WTC11 (cell line): ENCODE results near the gene SRPX. TPM values are rescaled to one million over a fixed set of nuclear protein-coding genes. Genes with fewer than 3 reads are reported as not detected.

Source experiments
- ATAC-seq: fragments of 200-7000 bp; cut with Tn5 transposase; 2 replicates; pipeline ENCODE4 v1.10.0; 2021; ENCODE audit warnings: mild to moderate bottlenecking, moderate library complexity
- CTCF ChIA-PET: fragments of 300-600 bp; sonication (Branson Sonifier 250); formaldehyde crosslinking; loops from one replicate; lab custom pipeline; 2021; ENCODE audit warnings: antibody characterized with exemption; lab: Charles Lee
- POLR2A ChIA-PET: fragments of 350-600 bp; sonication (Branson Sonifier 250); formaldehyde crosslinking; loops from one replicate; lab custom pipeline; 2021; ENCODE audit warnings: antibody characterized with exemption; lab: Charles Lee
- DNase-seq: peaks from one replicate; pipeline ENCODE4 v3.0.0; 2021; ENCODE audit warnings: low spot score
- H3K27ac Mint-ChIP-seq: 2 replicates; pipeline ENCODE4 v1.8.0; 2021; ENCODE audit warnings: mixed read lengths
- H3K27me3 Mint-ChIP-seq: 2 replicates; pipeline ENCODE4 v1.8.0; 2021; ENCODE audit warnings: low read depth, mild to moderate bottlenecking, moderate library complexity, mixed read lengths
- H3K36me3 Mint-ChIP-seq: 2 replicates; pipeline ENCODE4 v1.8.0; 2021; ENCODE audit warnings: mixed read lengths
- H3K4me1 Mint-ChIP-seq: 2 replicates; pipeline ENCODE4 v1.8.0; 2022; ENCODE audit warnings: mixed read lengths
- H3K4me3 Mint-ChIP-seq: 2 replicates; pipeline ENCODE4 v1.8.0; 2021; ENCODE audit warnings: mild to moderate bottlenecking, moderate library complexity, mixed read lengths
- H3K9me3 Mint-ChIP-seq: 2 replicates; pipeline ENCODE4 v1.8.0; 2021; ENCODE audit warnings: mixed read lengths
- CBFB ChIP-seq: sonication (generic); formaldehyde crosslinking; IDR thresholded peaks from 2 replicates; pipeline ENCODE4 v1.8.1; 2022; ENCODE audit warnings: mild to moderate bottlenecking, low read depth, missing genetic modification reagents
- FOXJ3 ChIP-seq: sonication (generic); formaldehyde crosslinking; IDR thresholded peaks from 2 replicates; pipeline ENCODE4 v1.9.0; 2021; ENCODE audit warnings: missing genetic modification reagents, mild to moderate bottlenecking, borderline replicate concordance
- MYBL2 ChIP-seq: sonication (generic); formaldehyde crosslinking; IDR thresholded peaks from 2 replicates; pipeline ENCODE4 v1.8.1; 2023; ENCODE audit warnings: mild to moderate bottlenecking, moderate library complexity, missing genetic modification reagents
- NFE2L1 ChIP-seq: sonication (generic); formaldehyde crosslinking; IDR thresholded peaks from 2 replicates; pipeline ENCODE4 v1.8.1; 2023; ENCODE audit warnings: missing genetic modification reagents
- NR3C1 ChIP-seq: sonication (generic); formaldehyde crosslinking; conservative IDR thresholded peaks from 2 replicates; pipeline ENCODE4 v1.8.1; 2023; ENCODE audit warnings: low read depth, mild to moderate bottlenecking, missing genetic modification reagents
- PRDM15 ChIP-seq: sonication (generic); formaldehyde crosslinking; IDR thresholded peaks from 2 replicates; pipeline ENCODE4 v1.8.0; 2022; ENCODE audit warnings: missing genetic modification reagents
- SMAD3 ChIP-seq: sonication (generic); formaldehyde crosslinking; IDR thresholded peaks from 2 replicates; pipeline ENCODE4 v1.8.0; 2022; ENCODE audit warnings: missing genetic modification reagents, mild to moderate bottlenecking, borderline replicate concordance
- STAT6 ChIP-seq: sonication (generic); formaldehyde crosslinking; conservative IDR thresholded peaks from 2 replicates; pipeline ENCODE4 v1.8.1; 2023; ENCODE audit warnings: mild to moderate bottlenecking, low read depth, missing genetic modification reagents, moderate library complexity
- ZNF317 ChIP-seq: sonication (generic); formaldehyde crosslinking; IDR thresholded peaks from 2 replicates; pipeline ENCODE4 v1.8.1; 2023; ENCODE audit warnings: low read depth, mild to moderate bottlenecking, moderate library complexity, missing genetic modification reagents, borderline replicate concordance
- ZNF396 ChIP-seq: fragments of 250-450 bp; sonication (Bioruptor Pico); IDR thresholded peaks from 2 replicates; pipeline ENCODE4 v1.8.0; 2021; ENCODE audit warnings: mild to moderate bottlenecking, moderate library complexity, borderline replicate concordance
- ZNF671 ChIP-seq: fragments of 250-450 bp; sonication (Bioruptor Pico); IDR thresholded peaks from 2 replicates; pipeline ENCODE4 v1.8.0; 2021; ENCODE audit warnings: mild to moderate bottlenecking
- total RNA-seq: library from RNA; stranded (reverse); gene quantifications from 3 replicates; pipeline ENCODE4 v1.2.3, GENCODE V29; 2021
- TF ChIP-seq, protein P1 (sequence below): sonication (generic); formaldehyde crosslinking; IDR thresholded peaks from 2 replicates; pipeline ENCODE4 v1.8.0; 2023; ENCODE audit warnings: missing genetic modification reagents, mild to moderate bottlenecking, borderline replicate concordance
- TF ChIP-seq, protein P2 (sequence below): sonication (generic); formaldehyde crosslinking; IDR thresholded peaks from 2 replicates; pipeline ENCODE4 v1.8.1; 2022; ENCODE audit warnings: low read depth, mild to moderate bottlenecking, moderate library complexity, missing genetic modification reagents, borderline replicate concordance
- TF ChIP-seq, protein P3 (sequence below): sonication (generic); formaldehyde crosslinking; IDR thresholded peaks from 2 replicates; pipeline ENCODE4 v1.8.1; 2023; ENCODE audit warnings: mild to moderate bottlenecking, missing genetic modification reagents, moderate library complexity
- TF ChIP-seq, protein P4 (sequence below): sonication (generic); formaldehyde crosslinking; IDR thresholded peaks from 2 replicates; pipeline ENCODE4 v1.8.0; 2022; ENCODE audit warnings: mild to moderate bottlenecking, missing genetic modification reagents
- TF ChIP-seq, protein P5 (sequence below): sonication (generic); formaldehyde crosslinking; conservative IDR thresholded peaks from 2 replicates; pipeline ENCODE4 v1.8.1; 2022; ENCODE audit warnings: mild to moderate bottlenecking, missing genetic modification reagents
- TF ChIP-seq, protein P6 (sequence below): fragments of 250-450 bp; sonication (Bioruptor Pico); IDR thresholded peaks from 2 replicates; pipeline ENCODE4 v1.9.0; 2021; ENCODE audit warnings: mild to moderate bottlenecking

Gene SRPX
- total RNA-seq, 1 experiment from 2014 or later, result 7.7 TPM

- DNase-seq (no peak), ATAC-seq (no peak)
- TF ChIP-seq, protein P1, sequence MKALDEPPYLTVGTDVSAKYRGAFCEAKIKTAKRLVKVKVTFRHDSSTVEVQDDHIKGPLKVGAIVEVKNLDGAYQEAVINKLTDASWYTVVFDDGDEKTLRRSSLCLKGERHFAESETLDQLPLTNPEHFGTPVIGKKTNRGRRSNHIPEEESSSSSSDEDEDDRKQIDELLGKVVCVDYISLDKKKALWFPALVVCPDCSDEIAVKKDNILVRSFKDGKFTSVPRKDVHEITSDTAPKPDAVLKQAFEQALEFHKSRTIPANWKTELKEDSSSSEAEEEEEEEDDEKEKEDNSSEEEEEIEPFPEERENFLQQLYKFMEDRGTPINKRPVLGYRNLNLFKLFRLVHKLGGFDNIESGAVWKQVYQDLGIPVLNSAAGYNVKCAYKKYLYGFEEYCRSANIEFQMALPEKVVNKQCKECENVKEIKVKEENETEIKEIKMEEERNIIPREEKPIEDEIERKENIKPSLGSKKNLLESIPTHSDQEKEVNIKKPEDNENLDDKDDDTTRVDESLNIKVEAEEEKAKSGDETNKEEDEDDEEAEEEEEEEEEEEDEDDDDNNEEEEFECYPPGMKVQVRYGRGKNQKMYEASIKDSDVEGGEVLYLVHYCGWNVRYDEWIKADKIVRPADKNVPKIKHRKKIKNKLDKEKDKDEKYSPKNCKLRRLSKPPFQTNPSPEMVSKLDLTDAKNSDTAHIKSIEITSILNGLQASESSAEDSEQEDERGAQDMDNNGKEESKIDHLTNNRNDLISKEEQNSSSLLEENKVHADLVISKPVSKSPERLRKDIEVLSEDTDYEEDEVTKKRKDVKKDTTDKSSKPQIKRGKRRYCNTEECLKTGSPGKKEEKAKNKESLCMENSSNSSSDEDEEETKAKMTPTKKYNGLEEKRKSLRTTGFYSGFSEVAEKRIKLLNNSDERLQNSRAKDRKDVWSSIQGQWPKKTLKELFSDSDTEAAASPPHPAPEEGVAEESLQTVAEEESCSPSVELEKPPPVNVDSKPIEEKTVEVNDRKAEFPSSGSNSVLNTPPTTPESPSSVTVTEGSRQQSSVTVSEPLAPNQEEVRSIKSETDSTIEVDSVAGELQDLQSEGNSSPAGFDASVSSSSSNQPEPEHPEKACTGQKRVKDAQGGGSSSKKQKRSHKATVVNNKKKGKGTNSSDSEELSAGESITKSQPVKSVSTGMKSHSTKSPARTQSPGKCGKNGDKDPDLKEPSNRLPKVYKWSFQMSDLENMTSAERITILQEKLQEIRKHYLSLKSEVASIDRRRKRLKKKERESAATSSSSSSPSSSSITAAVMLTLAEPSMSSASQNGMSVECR, result no peak
- TF ChIP-seq ZNF396 (no peak), ZNF317 (CRISPR knock-in tag) (no peak), NR3C1 (no peak), STAT6 (CRISPR knock-in tag) (no peak), CBFB (CRISPR knock-in tag) (no peak), PRDM15 (CRISPR knock-in tag) (no peak), FOXJ3 (no peak), NFE2L1 (no peak), ZNF671 (CRISPR knock-in tag) (no peak), MYBL2 (CRISPR knock-in tag) (no peak), SMAD3 (CRISPR knock-in tag) (no peak)
- TF ChIP-seq, protein P2, sequence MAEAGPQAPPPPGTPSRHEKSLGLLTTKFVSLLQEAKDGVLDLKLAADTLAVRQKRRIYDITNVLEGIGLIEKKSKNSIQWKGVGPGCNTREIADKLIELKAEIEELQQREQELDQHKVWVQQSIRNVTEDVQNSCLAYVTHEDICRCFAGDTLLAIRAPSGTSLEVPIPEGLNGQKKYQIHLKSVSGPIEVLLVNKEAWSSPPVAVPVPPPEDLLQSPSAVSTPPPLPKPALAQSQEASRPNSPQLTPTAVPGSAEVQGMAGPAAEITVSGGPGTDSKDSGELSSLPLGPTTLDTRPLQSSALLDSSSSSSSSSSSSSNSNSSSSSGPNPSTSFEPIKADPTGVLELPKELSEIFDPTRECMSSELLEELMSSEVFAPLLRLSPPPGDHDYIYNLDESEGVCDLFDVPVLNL, result no peak
- TF ChIP-seq, protein P3, sequence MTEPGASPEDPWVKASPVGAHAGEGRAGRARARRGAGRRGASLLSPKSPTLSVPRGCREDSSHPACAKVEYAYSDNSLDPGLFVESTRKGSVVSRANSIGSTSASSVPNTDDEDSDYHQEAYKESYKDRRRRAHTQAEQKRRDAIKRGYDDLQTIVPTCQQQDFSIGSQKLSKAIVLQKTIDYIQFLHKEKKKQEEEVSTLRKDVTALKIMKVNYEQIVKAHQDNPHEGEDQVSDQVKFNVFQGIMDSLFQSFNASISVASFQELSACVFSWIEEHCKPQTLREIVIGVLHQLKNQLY, result no peak
- TF ChIP-seq, protein P4, sequence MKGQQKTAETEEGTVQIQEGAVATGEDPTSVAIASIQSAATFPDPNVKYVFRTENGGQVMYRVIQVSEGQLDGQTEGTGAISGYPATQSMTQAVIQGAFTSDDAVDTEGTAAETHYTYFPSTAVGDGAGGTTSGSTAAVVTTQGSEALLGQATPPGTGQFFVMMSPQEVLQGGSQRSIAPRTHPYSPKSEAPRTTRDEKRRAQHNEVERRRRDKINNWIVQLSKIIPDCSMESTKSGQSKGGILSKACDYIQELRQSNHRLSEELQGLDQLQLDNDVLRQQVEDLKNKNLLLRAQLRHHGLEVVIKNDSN (CRISPR knock-in tag), result no peak
- TF ChIP-seq, protein P5, sequence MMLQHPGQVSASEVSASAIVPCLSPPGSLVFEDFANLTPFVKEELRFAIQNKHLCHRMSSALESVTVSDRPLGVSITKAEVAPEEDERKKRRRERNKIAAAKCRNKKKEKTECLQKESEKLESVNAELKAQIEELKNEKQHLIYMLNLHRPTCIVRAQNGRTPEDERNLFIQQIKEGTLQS, result no peak
- TF ChIP-seq, protein P6, sequence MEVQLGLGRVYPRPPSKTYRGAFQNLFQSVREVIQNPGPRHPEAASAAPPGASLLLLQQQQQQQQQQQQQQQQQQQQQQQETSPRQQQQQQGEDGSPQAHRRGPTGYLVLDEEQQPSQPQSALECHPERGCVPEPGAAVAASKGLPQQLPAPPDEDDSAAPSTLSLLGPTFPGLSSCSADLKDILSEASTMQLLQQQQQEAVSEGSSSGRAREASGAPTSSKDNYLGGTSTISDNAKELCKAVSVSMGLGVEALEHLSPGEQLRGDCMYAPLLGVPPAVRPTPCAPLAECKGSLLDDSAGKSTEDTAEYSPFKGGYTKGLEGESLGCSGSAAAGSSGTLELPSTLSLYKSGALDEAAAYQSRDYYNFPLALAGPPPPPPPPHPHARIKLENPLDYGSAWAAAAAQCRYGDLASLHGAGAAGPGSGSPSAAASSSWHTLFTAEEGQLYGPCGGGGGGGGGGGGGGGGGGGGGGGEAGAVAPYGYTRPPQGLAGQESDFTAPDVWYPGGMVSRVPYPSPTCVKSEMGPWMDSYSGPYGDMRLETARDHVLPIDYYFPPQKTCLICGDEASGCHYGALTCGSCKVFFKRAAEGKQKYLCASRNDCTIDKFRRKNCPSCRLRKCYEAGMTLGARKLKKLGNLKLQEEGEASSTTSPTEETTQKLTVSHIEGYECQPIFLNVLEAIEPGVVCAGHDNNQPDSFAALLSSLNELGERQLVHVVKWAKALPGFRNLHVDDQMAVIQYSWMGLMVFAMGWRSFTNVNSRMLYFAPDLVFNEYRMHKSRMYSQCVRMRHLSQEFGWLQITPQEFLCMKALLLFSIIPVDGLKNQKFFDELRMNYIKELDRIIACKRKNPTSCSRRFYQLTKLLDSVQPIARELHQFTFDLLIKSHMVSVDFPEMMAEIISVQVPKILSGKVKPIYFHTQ, result no peak
- no peaks in the 10 kb centered on the region for H3K36me3 Mint-ChIP-seq
- H3K27ac Mint-ChIP-seq, result no peak overlapping the region
- ChIA-PET CTCF (no interaction called here), POLR2A (no interaction called here)
- no peak overlapping the region for H3K4me3 Mint-ChIP-seq
- peaks cover 8% of the 10 kb centered on the region for H3K4me1 Mint-ChIP-seq
- no peaks in the 10 kb centered on the region for H3K27me3 Mint-ChIP-seq
- no peaks in the 10 kb centered on the region for H3K9me3 Mint-ChIP-seq
Observed at GRCh38 chrX:38211891-38212635, 8.6 kb downstream of the SRPX start.
